HG03439 (cell line): ENCODE results near the gene TEX53.

Experiments
- ATAC-seq: cut with Tn5 transposase; IDR thresholded peaks from one replicate; pipeline ENCODE4 v1.9.1; 2021; ENCODE audit warnings: mild to moderate bottlenecking, moderate library complexity; ENCODE audit not compliant: unreplicated experiment

TEX53 gene

GRCh38 chr9:114641967-114642366 lies 15.6 kb downstream of the TEX53 start:
- ATAC-seq, result no peak

GRCh38 chr9:114638404-114638803 lies 19.2 kb downstream of the TEX53 start:
- ATAC-seq, result no peak

GRCh38 chr9:114634387-114634786 lies 23.2 kb downstream of the TEX53 start:
- no peak for ATAC-seq

DNA sequence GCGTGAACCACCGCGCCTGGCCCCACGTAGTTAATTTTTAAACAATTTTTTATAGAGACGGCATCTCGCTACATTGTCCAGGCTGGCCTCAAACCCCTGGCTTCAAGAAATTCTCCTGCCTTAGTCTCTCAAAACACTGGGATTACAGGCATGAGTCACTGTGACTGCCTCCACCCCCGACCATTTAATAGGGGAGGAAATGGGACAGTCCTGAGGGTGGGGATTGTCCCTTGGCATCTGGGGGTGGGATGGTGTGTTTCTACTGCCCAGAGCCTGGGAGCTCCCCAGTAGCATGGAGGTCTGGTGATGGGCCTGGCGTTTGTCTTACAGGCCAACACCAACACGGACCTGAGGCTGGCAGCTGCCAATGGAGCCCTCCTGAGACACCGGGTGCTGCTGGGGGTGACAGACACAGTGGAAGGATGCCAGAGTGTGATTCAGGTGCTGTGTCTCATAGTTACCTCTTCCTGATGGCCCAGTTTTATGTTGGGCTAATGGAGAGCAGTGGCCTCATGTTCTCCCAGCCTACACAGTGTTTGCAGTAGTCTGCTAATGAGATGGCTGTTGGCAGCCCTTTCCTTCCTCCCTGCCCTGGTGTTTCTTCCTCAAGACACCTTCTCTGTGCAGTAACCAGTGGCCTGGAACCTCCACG lies 24.0 kb downstream of the TEX53 start:
- no peak for ATAC-seq

DNA sequence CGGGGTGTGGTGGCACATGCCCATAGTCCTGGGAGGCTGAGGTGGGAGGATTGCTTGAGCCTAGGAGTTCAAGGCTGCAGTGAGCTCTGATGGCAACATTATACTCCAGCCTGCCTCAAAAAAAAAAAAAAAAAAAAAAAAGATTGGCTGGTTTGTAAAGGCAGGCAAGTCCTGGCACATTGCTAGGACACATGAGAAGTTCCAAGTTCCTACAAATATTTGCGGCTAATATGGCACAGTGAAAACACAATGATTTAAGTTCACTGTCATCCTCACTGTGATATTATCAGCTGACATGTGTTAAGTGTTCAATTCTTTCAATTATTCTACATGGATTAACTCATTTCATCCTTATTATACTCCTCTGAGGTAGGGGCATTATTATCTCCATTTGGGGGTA lies 26.4 kb downstream of the TEX53 start:
- no peak for ATAC-seq

DNA sequence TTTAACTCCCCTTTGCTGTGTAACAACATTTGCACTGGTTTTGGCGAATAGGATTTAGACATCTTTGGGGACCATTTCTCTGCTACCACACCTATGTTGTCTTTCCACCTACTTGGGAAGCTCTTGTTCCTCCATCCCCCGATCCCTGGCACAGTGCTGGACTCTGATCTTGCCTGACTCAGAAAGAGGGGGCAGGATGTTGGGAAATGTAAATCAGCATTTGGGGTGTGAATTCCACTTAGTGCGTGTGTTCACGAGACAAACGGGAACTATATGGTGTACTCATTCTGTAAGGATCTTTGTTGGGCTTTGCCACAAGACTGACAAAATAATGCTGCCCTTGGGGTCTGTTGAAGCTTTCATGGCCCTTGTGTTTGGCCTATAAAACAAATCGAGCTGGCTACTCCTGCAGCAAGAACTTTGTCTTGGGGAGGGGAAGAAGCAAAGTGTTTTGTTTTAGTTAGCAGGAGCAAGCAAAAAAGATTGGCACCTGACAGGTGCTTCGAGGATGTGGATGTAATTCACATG lies 28.0 kb downstream of the TEX53 start:
- ATAC-seq, result no peak

DNA sequence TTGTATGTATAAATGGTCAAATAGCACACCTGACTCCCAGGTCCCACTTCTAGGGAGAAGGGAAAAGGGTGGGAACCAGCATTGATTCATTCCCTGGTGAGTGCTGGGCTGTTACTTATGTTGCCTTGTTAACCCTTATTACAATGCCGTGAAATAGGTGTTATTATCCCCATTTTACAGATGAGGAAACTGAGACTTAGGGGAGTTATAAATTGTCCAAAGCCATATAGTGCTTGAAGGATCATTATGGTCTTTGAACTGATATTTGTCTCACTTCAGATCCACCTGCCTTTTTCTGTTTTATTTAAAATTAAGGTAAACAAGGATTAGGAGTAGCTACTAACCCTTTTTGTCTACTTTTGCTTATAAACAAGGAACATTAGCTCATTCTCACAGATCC lies 30.1 kb downstream of the TEX53 start:
- ATAC-seq, result no peak

GRCh38 chr9:114626415-114627020 lies 31.1 kb downstream of the TEX53 start:
- ATAC-seq, result no peak

- no peak for ATAC-seq
Observed at GRCh38 chr9:114624677-114625076, 32.9 kb downstream of the TEX53 start.

GRCh38 chr9:114621975-114622609 lies 35.5 kb downstream of the TEX53 start:
- ATAC-seq, result no peak

GRCh38 chr9:114621561-114621960 lies 36.0 kb downstream of the TEX53 start:
- no peak for ATAC-seq

GRCh38 chr9:114619191-114619761 lies 38.3 kb downstream of the TEX53 start:
- peak; percentile 46 for ATAC-seq

- ATAC-seq, result peak; percentile 57
Observed at GRCh38 chr9:114616684-114617520, 40.7 kb downstream of the TEX53 start.

- ATAC-seq, result no peak
Observed at GRCh38 chr9:114614373-114614772, 43.2 kb downstream of the TEX53 start.

- no peak for ATAC-seq
Observed at GRCh38 chr9:114613919-114614318, 43.7 kb downstream of the TEX53 start.

- no peak for ATAC-seq
Observed at GRCh38 chr9:114613087-114613486, 44.5 kb downstream of the TEX53 start.

GRCh38 chr9:114612272-114612923 lies 45.2 kb downstream of the TEX53 start:
- ATAC-seq, result no peak

DNA sequence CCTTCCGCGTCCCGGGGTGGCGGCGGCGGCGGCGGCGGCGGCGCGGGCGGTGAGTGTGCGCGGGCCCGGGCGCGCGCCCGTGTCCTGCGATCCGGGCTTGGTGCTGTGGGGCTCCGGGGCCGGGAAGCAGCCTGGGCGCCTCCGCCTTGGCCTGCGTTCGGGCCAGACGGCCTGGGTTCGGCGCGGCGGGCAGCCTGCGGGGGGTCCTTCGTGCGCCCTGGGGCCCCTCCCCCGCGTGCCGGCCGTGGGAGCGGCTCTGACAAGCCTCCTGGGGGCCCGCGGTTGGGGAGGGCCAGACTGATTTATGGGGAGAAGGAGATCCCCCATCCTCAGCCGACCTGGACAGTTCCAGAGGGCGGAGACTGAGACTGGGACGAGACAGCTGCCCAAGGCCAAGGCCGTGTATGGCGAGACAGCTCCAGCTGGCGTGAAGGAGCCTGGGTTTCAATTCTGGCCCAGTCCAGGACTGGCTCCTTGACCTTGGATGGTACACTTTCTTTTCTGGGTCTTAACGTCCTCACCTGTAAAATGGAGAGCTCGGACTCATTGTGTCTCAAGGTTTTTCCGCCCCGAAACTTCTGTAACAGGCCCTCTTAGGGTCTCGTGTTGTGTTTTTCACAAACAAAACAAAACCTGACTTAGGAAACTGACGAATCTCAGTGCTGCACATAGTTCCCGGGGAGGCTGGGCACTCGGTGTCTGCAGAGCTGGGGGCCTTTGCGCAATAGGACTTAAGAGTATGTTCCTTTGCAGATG lies 45.9 kb downstream of the TEX53 start:
- ATAC-seq, result peak; percentile 42

DNA sequence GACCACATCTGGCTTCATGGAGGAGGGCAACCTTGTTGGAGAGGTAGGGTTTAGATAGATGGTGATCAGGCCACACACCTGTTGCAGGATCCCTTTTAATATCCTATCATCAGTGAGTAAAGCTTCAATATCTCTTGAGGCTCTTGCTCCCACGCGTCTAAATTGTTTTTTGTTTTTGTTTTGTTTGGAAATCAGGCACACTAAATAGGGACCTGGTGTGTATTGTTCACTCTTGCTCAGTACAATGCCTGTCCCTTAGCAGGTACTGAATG lies 49.1 kb downstream of the TEX53 start:
- no peak for ATAC-seq
